Measurements from ENCODE around the gene HARBI1. TPM values are rescaled to one million over a fixed set of nuclear protein-coding genes. Genes with fewer than 3 reads are reported as not detected.

HARBI1 gene
- total RNA-seq, 1 donor from 2014 or later: 5.3 TPM

- TF ChIP-seq EZH2phosphoT487 (IDR thresholded peaks at IDR 0.05): no peak
- TF ChIP-seq EZH2 (IDR thresholded peaks at IDR 0.05): no peak
- TF ChIP-seq CTCF (IDR thresholded peaks at IDR 0.05): no peak
- no peak overlapping the region for H2AFZ ChIP-seq (replicated peaks)
- peaks cover 11% of the 10 kb centered on the region for H4K20me1 ChIP-seq (ENCODE audit: low read depth)
- no peak for DNase-seq (ENCODE audit: low spot score)
- H3K9me3 Mint-ChIP-seq: peaks cover 5% of the 10 kb centered on the region
- no peaks in the 10 kb centered on the region for H3K9me3 ChIP-seq (ENCODE audit: low read depth)
- H3K4me3 Mint-ChIP-seq: no peak overlapping the region
- H3K4me1 Mint-ChIP-seq: no peaks in the 10 kb centered on the region
- peaks cover 14% of the 10 kb centered on the region for H3K36me3 Mint-ChIP-seq
- H3K4me3 ChIP-seq: no peak overlapping the region
- H3K27ac Mint-ChIP-seq: no peak overlapping the region
- no peaks in the 10 kb centered on the region for H3K4me1 ChIP-seq
- no peaks in the 10 kb centered on the region for H3K27me3 Mint-ChIP-seq (ENCODE audit: insufficient read depth, low read depth)
- no peak overlapping the region for H3K27ac ChIP-seq
- no peak overlapping the region for H3K9ac ChIP-seq
- H3K79me2 ChIP-seq (ENCODE audit: low read depth): peaks cover 91% of the 10 kb centered on the region
- no peak overlapping the region for H3K4me2 ChIP-seq
- H3K27me3 ChIP-seq: no peaks in the 10 kb centered on the region
- H3K36me3 ChIP-seq: no peaks in the 10 kb centered on the region
- no peaks in the 10 kb centered on the region for H3F3A ChIP-seq (ENCODE audit: low read depth)
Observed at GRCh38 chr11:46574656-46575055, 42.4 kb downstream of the HARBI1 start.

GRCh38 chr11:46570790-46571398 lies 46.1 kb downstream of the HARBI1 start:
- TF ChIP-seq CTCF (IDR thresholded peaks at IDR 0.05): no peak
- no peak for TF ChIP-seq EZH2phosphoT487 (IDR thresholded peaks at IDR 0.05)
- TF ChIP-seq EZH2 (IDR thresholded peaks at IDR 0.05): no peak
- Histone ChIP-seq H3K4me1 (no peaks in the 10 kb centered on the region), H3K9me3 (ENCODE audit: low read depth) (no peaks in the 10 kb centered on the region), H4K20me1 (ENCODE audit: low read depth) (peaks cover 5% of the 10 kb centered on the region), H3K36me3 (no peaks in the 10 kb centered on the region), H3K79me2 (ENCODE audit: low read depth) (peaks cover 90% of the 10 kb centered on the region), H3F3A (ENCODE audit: low read depth) (no peaks in the 10 kb centered on the region), H3K4me2 (no peak overlapping the region), H3K9ac (no peak overlapping the region), H3K27ac (no peak overlapping the region), H2AFZ (replicated peaks) (no peak overlapping the region), H3K4me3 (no peak overlapping the region), H3K27me3 (no peaks in the 10 kb centered on the region)
- no peaks in the 10 kb centered on the region for H3K4me1 Mint-ChIP-seq
- no peaks in the 10 kb centered on the region for H3K27me3 Mint-ChIP-seq (ENCODE audit: insufficient read depth, low read depth)
- H3K4me3 Mint-ChIP-seq: no peak overlapping the region
- DNase-seq (ENCODE audit: low spot score): no peak
- H3K27ac Mint-ChIP-seq: no peak overlapping the region
- H3K36me3 Mint-ChIP-seq: peaks cover 5% of the 10 kb centered on the region
- H3K9me3 Mint-ChIP-seq: peaks cover 5% of the 10 kb centered on the region

GRCh38 chr11:46565232-46565840 lies 51.7 kb downstream of the HARBI1 start:
- H3K4me3 Mint-ChIP-seq: no peak overlapping the region
- H3K36me3 ChIP-seq: no peaks in the 10 kb centered on the region
- no peaks in the 10 kb centered on the region for H3K9me3 ChIP-seq (ENCODE audit: low read depth)
- no peak overlapping the region for H3K27ac ChIP-seq
- H3F3A ChIP-seq (ENCODE audit: low read depth): no peaks in the 10 kb centered on the region
- peaks cover 31% of the 10 kb centered on the region for H4K20me1 ChIP-seq (ENCODE audit: low read depth)
- no peaks in the 10 kb centered on the region for H3K36me3 Mint-ChIP-seq
- H3K27me3 Mint-ChIP-seq (ENCODE audit: insufficient read depth, low read depth): no peaks in the 10 kb centered on the region
- no peaks in the 10 kb centered on the region for H3K4me1 ChIP-seq
- no peak overlapping the region for H3K4me2 ChIP-seq
- H3K9ac ChIP-seq: no peak overlapping the region
- no peaks in the 10 kb centered on the region for H3K4me1 Mint-ChIP-seq
- H3K9me3 Mint-ChIP-seq: no peaks in the 10 kb centered on the region
- H3K27ac Mint-ChIP-seq: no peak overlapping the region
- H3K4me3 ChIP-seq: no peak overlapping the region
- H2AFZ ChIP-seq (replicated peaks): no peak overlapping the region
- TF ChIP-seq EZH2 (IDR thresholded peaks at IDR 0.05) (no peak), CTCF (IDR thresholded peaks at IDR 0.05) (no peak), EZH2phosphoT487 (IDR thresholded peaks at IDR 0.05) (no peak)
- H3K79me2 ChIP-seq (ENCODE audit: low read depth): peaks cover 98% of the 10 kb centered on the region
- DNase-seq (ENCODE audit: low spot score): no peak
- no peaks in the 10 kb centered on the region for H3K27me3 ChIP-seq

Data from neural progenitor cell (in vitro differentiated cells).